GM06990 (cell line): ENCODE data around the gene CHD3.

Source experiments
- DNase-seq: peaks from one replicate; pipeline ENCODE4 v3.0.0-alpha.2; 2011; ENCODE audit not compliant: insufficient read length; ENCODE audit errors: extremely low read depth
- H3K27me3 ChIP-seq: replicated peaks from 2 replicates; pipeline ENCODE4 v1.6.0; 2011; ENCODE audit warnings: low read length; ENCODE audit not compliant: control insufficient read depth, insufficient read depth
- H3K36me3 ChIP-seq: 2 replicates; pipeline ENCODE4 v1.5.1; 2011; ENCODE audit warnings: low read length; ENCODE audit not compliant: control insufficient read depth, insufficient read depth
- H3K4me3 ChIP-seq: replicated peaks from 2 replicates; pipeline ENCODE4 v1.5.1; 2011; ENCODE audit warnings: low read depth, mild to moderate bottlenecking, control low read depth, low read length
- CTCF ChIP-seq: IDR thresholded peaks from 2 replicates; pipeline ENCODE4 v1.5.1; 2011; ENCODE audit warnings: low read length, control low read depth, mild to moderate bottlenecking, inconsistent platforms; ENCODE audit not compliant: insufficient read depth, poor library complexity, severe bottlenecking

Gene CHD3

DNA sequence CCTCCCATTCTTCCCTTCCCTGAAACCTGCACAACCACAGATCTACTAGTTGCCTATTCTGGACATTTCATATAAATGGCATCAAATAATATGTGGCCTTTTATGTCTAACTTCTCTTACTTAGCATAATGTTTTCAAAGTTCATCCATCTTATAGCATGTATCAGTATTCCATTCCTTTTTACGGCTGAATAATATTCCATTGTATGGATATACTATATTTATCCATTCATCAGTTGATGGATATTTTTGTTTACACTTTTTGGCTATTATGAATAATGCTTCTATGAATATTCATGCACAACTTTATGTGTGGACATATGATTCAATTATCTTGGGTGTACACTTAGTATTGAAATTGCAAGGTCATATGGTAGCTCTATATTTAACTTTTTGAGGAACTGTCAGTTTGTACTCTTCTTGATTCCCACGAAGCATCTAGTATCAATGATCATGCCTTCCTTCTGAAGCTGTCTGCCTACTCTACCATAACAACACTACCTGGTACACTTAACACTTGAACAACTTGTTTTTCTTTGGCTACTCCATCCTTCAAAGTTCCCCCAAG, 12.7 kb upstream of the CHD3 start:
- Histone ChIP-seq H3K4me3 (no peak overlapping the region), H3K27me3 (no peaks in the 10 kb centered on the region), H3K36me3 (peaks cover 2% of the 10 kb centered on the region; the same call in 1 of the 2 replicates)
- DNase-seq = no peak
- TF ChIP-seq CTCF = no peak

- Histone ChIP-seq H3K27me3 (no peaks in the 10 kb centered on the region), H3K4me3 (no peak overlapping the region), H3K36me3 (peaks cover 7% of the 10 kb centered on the region)
- DNase-seq = no peak
- no peak for TF ChIP-seq CTCF
Observed at GRCh38 chr17:7878234-7878633, 10.4 kb upstream of the CHD3 start.

DNA sequence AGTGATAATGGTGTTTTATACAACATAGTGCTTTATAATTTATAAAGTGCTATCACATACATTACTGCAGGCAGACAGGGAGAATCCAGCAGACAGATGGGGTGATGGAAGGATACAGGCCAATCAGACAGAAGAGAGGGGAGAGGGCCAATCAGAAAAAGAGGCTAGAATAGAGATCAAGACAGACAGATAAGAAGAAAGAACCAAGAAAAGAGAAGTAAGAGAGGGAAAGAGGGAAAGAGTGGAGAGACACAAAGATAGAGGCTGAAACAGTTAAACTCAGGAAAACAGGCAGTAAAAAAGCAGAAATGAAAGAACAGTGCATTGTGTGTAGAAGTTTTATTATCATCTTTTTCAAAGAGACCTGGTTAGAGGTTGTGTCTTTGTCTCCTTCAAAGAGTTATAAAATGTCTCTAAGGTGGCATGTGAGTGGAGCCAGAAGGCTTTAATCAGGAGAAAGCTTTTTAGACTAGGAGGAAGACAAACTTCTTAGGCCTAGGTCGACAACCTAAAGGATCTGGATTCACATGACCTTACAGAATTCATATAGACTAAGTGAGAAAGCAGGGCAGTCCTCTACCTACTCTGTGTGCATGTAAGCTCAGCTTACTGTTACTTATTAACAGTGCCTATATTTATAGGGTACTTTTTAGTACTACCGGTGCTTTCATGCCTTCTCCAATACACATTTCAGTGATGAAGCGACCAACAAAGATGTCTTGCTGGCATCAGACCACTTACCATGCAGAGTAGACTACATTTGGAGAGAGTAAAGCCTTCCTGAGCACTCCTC, 8.3 kb upstream of the CHD3 start:
- DNase-seq = no peak
- peaks cover 7% of the 10 kb centered on the region for H3K36me3 ChIP-seq
- no peak overlapping the region for H3K4me3 ChIP-seq
- TF ChIP-seq CTCF = no peak
- H3K27me3 ChIP-seq = no peaks in the 10 kb centered on the region

GRCh38 chr17:7881276-7882054, 7.1 kb upstream of the CHD3 start:
- peaks cover 7% of the 10 kb centered on the region for H3K36me3 ChIP-seq
- no peak for TF ChIP-seq CTCF
- no peak for DNase-seq
- H3K4me3 ChIP-seq = no peak overlapping the region
- H3K27me3 ChIP-seq = no peaks in the 10 kb centered on the region

GRCh38 chr17:7882068-7882467, 6.5 kb upstream of the CHD3 start:
- Histone ChIP-seq H3K27me3 (no peaks in the 10 kb centered on the region), H3K4me3 (no peak overlapping the region), H3K36me3 (peaks cover 7% of the 10 kb centered on the region)
- TF ChIP-seq CTCF = no peak
- no peak for DNase-seq
